Breast epithelium (tissue), 4 donors: ENCODE measurements around the gene SUCLG2. TPM values are rescaled to one million over a fixed set of nuclear protein-coding genes. Genes with fewer than 3 reads are reported as not detected.

Experiments used
- DNase-seq, 2 donors: peaks; one replicate each; pipeline ENCODE4 v3.0.0-alpha.2; 2019; ENCODE audit warnings: low spot score in 2 of 2
- H3K27ac ChIP-seq, 2 donors: fragments of 200-600 bp; sonication (generic) in 1 of 2; one replicate each; pipeline ENCODE4 v1.5.1; 2016 to 2019; ENCODE audit warnings: mild to moderate bottlenecking in 1 of 2
- H3K27me3 ChIP-seq, 2 donors: fragments of 200-600 bp; sonication (generic) in 1 of 2; one replicate each; pipeline versions ENCODE4 v1.5.1 to v1.6.0; 2017 to 2019; ENCODE audit warnings: control low read depth in 1 of 2, mild to moderate bottlenecking in 1 of 2
- H3K36me3 ChIP-seq: fragments of 200-600 bp; one replicate; pipeline ENCODE4 v1.5.1; 2019
- H3K4me1 ChIP-seq, 2 donors: fragments of 200-600 bp; sonication (generic); one replicate each; pipeline ENCODE4 v1.5.1; 2016 to 2019; ENCODE audit warnings: control low read depth in 1 of 2
- H3K4me3 ChIP-seq, 3 donors: fragments of 200-600 bp; sonication (generic); 1 replicate in 2 of 3; 2 replicates in 1 of 3; pipeline ENCODE4 v1.5.1; 2016 to 2019; ENCODE audit warnings: mild to moderate bottlenecking in 3 of 3, moderate library complexity in 2 of 3
- H3K9me3 ChIP-seq, 2 donors: fragments of 200-600 bp; sonication (generic) in 1 of 2; one replicate each; pipeline ENCODE4 v1.5.1; 2016 to 2019; ENCODE audit warnings: control low read depth in 1 of 2
- POLR2A ChIP-seq: fragments of 450-650 bp; IDR thresholded peaks from one replicate; pipeline ENCODE4 v1.6.1; 2016; ENCODE audit warnings: antibody characterized with exemption, mild to moderate bottlenecking, moderate library complexity
- POLR2AphosphoS5 ChIP-seq, 3 donors: sonication (generic); formaldehyde crosslinking; IDR thresholded peaks; one replicate each; pipeline ENCODE4 v1.6.1; 2017; ENCODE audit warnings: antibody characterized with exemption in 3 of 3
- intact Hi-C: fragments of 100-400 bp; cut with DNase I; formaldehyde crosslinking; loops from one replicate; pipeline ENCODE4 v1.15.1; 2023; ENCODE audit warnings: low total_unique reads
- total RNA-seq, 3 donors: library from RNA; depleted of rRNA; stranded (reverse); fragments of >200 nt; gene quantifications; one replicate each; pipeline ENCODE4 v1.1.0, GENCODE V29; 2016
- TF ChIP-seq, protein P1 (sequence below), 3 donors: fragments of 450-650 bp; IDR thresholded peaks; one replicate each; pipeline ENCODE4 v1.5.1; 2016 to 2017; ENCODE audit warnings: antibody characterized with exemption in 3 of 3, mild to moderate bottlenecking in 3 of 3, moderate library complexity in 3 of 3

Gene SUCLG2, protein sequence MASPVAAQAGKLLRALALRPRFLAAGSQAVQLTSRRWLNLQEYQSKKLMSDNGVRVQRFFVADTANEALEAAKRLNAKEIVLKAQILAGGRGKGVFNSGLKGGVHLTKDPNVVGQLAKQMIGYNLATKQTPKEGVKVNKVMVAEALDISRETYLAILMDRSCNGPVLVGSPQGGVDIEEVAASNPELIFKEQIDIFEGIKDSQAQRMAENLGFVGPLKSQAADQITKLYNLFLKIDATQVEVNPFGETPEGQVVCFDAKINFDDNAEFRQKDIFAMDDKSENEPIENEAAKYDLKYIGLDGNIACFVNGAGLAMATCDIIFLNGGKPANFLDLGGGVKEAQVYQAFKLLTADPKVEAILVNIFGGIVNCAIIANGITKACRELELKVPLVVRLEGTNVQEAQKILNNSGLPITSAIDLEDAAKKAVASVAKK
- 10 to 100 TPM; 45.9 to 58.1 (median 52.8) TPM for total RNA-seq

DNA sequence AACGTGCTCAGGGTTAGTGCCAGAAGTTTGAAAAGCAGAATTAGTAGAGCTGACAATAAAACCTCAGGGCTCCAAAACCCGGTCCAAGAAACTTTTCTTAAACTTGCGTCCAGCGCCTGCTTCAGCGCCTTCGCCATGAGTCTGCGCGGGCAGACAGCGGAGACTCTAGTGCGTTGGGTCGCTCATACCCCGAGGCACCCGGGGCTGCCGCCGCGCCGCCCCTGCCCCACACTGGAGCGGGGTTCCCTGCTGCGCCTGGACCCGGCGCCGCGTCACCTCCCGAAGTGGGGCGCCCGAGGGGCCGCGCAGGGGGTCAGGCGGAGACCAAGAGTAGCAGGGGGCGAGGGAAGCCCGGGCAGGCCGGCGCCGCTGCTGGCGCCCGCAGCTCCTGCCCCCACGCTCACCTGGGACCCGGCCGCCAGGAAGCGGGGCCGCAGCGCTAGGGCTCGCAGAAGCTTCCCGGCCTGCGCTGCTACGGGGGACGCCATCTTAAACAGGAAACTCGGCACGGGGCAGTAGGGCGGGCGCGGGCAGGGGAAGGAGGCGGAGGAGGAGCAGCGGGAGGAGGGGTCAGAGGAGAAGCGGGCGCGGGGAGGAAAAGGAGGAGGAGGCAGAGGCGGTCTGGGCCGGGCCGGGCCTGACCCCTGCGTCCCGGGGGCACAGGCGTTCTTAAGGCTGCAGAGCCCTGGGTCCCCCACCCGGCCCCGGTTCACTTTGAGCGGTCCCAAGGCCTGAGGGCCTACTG, at the start of gene SUCLG2:
Gene SUCLG2 (minus strand): TSS at position 514 of the 745 bp plus-strand sequence. CDS start 26 bp downstream, at position 488.
- TF ChIP-seq POLR2AphosphoS5 (IDR thresholded peaks at IDR 0.05) (peak in 1 of 3 donors; percentile 41), POLR2A (peak; percentile 23)
- TF ChIP-seq, protein P1, sequence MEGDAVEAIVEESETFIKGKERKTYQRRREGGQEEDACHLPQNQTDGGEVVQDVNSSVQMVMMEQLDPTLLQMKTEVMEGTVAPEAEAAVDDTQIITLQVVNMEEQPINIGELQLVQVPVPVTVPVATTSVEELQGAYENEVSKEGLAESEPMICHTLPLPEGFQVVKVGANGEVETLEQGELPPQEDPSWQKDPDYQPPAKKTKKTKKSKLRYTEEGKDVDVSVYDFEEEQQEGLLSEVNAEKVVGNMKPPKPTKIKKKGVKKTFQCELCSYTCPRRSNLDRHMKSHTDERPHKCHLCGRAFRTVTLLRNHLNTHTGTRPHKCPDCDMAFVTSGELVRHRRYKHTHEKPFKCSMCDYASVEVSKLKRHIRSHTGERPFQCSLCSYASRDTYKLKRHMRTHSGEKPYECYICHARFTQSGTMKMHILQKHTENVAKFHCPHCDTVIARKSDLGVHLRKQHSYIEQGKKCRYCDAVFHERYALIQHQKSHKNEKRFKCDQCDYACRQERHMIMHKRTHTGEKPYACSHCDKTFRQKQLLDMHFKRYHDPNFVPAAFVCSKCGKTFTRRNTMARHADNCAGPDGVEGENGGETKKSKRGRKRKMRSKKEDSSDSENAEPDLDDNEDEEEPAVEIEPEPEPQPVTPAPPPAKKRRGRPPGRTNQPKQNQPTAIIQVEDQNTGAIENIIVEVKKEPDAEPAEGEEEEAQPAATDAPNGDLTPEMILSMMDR (IDR thresholded peaks at IDR 0.05), result no peak
- Histone ChIP-seq H3K4me3 (peak within 1 kb of the TSS; percentile 81 to 94 (median 93)), H3K27ac (peak within 1 kb of the TSS; percentile 91 to 96), H3K36me3 (no peaks in the 10 kb centered on the region), H3K4me1 (peaks cover 0 to 7% of the 10 kb centered on the region in 2 donors), H3K27me3 (no peaks in the 10 kb centered on the region), H3K9me3 (no peaks in the 10 kb centered on the region)
- intact Hi-C loops, result no loop called here
- DNase-seq, result peak; percentile 86 to 94

DNA sequence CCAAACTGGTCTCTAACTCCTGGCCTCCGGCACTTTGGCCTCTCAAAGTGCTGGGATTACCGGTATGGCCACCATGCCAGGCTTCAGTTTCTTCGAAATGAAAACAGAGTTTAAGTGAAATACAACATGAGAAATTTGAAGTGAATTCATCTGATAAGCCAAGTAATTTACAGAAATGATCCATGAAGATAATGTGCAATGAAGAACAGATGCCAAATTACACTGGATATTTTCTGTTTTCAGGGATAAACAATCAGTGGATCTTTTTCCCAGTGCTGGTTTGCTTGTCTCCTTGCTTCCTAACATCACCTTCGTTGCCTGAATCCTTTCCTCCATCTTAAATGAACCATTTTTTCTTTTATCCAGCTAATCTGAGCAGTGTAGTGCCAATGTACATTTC, 46.2 kb upstream of the SUCLG2 start:
- Histone ChIP-seq H3K4me3 (no peak overlapping the region), H3K36me3 (no peaks in the 10 kb centered on the region), H3K27ac (no peak overlapping the region), H3K27me3 (no peaks in the 10 kb centered on the region), H3K4me1 (no peaks in the 10 kb centered on the region), H3K9me3 (no peaks in the 10 kb centered on the region)
- no peak for DNase-seq
- intact Hi-C loops, result no loop called here
- TF ChIP-seq POLR2AphosphoS5 (IDR thresholded peaks at IDR 0.05) (no peak), POLR2A (no peak)
- TF ChIP-seq, protein P1 (IDR thresholded peaks at IDR 0.05), result no peak

DNA sequence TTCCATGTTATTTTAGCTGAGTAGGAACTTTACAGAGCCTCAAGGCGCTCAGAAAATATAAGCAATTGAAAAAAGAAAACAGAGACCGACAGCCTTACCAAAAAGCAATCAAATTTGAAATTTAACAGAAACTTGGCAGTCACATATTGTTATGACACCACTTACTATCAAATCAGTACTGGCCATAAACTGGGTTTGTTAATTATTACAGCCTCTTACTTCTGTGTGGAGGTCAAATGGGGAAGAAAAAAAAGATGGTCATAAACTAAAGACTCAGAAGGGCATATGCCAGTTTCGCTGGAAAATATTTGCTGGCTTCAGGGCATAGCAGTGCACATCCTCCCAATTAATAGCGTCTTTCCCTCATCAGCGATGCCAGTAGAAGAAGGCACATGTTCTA, 45.5 kb upstream of the SUCLG2 start:
- Histone ChIP-seq H3K4me1 (no peaks in the 10 kb centered on the region), H3K36me3 (no peaks in the 10 kb centered on the region), H3K27me3 (no peaks in the 10 kb centered on the region), H3K4me3 (no peak overlapping the region), H3K27ac (no peak overlapping the region), H3K9me3 (no peaks in the 10 kb centered on the region)
- intact Hi-C loops, result no loop called here
- DNase-seq, result no peak
- TF ChIP-seq POLR2A (no peak), POLR2AphosphoS5 (IDR thresholded peaks at IDR 0.05) (no peak)
- TF ChIP-seq, protein P1 (IDR thresholded peaks at IDR 0.05), result no peak

DNA sequence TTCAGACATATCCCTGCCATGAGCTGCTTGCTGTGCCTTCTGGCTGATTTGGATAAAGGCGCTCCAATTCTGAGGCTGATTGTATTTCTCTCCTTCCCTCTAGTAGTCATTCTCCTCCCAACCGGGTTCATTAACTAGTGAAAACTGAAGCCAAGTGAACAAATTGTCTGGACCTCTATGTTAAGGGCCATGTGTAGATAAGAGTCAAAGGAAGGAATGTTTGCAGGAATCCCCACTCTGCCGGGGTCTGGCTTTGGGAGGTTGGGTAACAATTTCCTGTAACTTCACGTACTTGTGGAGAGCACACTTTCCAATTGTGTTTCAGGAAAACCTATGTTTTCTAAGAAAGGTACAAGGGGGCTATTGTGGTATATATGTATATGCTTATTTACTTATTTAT, 38.2 kb upstream of the SUCLG2 start:
- intact Hi-C loops, result no loop called here
- H3K36me3 ChIP-seq, result no peaks in the 10 kb centered on the region
- no peaks in the 10 kb centered on the region for H3K4me1 ChIP-seq
- no peak for DNase-seq
- no peaks in the 10 kb centered on the region for H3K27me3 ChIP-seq
- no peaks in the 10 kb centered on the region for H3K9me3 ChIP-seq
- no peak overlapping the region for H3K27ac ChIP-seq
- no peak overlapping the region for H3K4me3 ChIP-seq
- TF ChIP-seq POLR2AphosphoS5 (IDR thresholded peaks at IDR 0.05) (no peak), POLR2A (no peak)
- TF ChIP-seq, protein P1 (IDR thresholded peaks at IDR 0.05), result no peak

DNA sequence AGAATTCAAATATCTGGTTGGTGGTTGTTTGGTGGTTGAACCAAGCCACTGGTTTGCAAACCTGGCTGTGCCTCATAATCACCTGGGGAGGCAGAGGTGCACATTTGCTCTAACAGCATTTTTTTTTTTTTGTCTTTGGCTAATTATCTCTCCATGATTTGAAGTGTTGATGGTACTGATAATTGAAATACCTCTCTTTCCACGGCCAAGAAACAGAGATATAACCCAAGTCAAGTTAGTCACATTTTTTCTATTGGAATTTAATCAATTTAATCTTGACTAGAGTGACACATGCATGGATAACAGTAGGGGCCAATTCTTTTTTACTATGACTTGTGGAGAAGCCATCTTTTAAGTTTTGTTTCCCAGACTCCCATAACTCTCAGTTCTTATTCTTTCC, 37.5 kb upstream of the SUCLG2 start:
- no peak overlapping the region for H3K27ac ChIP-seq
- intact Hi-C loops, result no loop called here
- H3K4me3 ChIP-seq, result no peak overlapping the region
- no peak for DNase-seq
- TF ChIP-seq POLR2A (no peak), POLR2AphosphoS5 (IDR thresholded peaks at IDR 0.05) (no peak)
- TF ChIP-seq, protein P1 (IDR thresholded peaks at IDR 0.05), result no peak
- no peaks in the 10 kb centered on the region for H3K27me3 ChIP-seq
- H3K36me3 ChIP-seq, result no peaks in the 10 kb centered on the region
- H3K4me1 ChIP-seq, result no peaks in the 10 kb centered on the region
- no peaks in the 10 kb centered on the region for H3K9me3 ChIP-seq
